HEK293 (cell line): ENCODE measurements around the gene FTO.

ENCODE experiments used
- CTCF ChIP-seq: fragments of 450-650 bp; formaldehyde crosslinking; IDR thresholded peaks from 2 replicates; pipeline ENCODE4 v1.5.1; 2016; ENCODE audit warnings: missing biosample characterization, missing genetic modification characterization
- ZNF223 ChIP-seq: fragments of 450-650 bp; formaldehyde crosslinking; IDR thresholded peaks from 2 replicates; pipeline ENCODE4 v1.5.1; 2016; ENCODE audit warnings: missing biosample characterization, missing genetic modification characterization
- ZNF274 ChIP-seq, 2 experiments: fragments of 200-500 bp in 1 of 2; fragments of 450-650 bp in 1 of 2; sonication (Bioruptor generic) in 1 of 2; formaldehyde crosslinking in 1 of 2; IDR thresholded peaks; 2 replicates each; pipeline versions ENCODE4 v1.5.1 to v1.6.1; 2014 to 2016; ENCODE audit warnings: borderline replicate concordance in 1 of 2, inconsistent platforms in 1 of 2, low read length in 1 of 2, missing biosample characterization in 1 of 2, missing genetic modification characterization in 1 of 2
- ZNF335 ChIP-seq: fragments of 450-650 bp; formaldehyde crosslinking; conservative IDR thresholded peaks from 2 replicates; pipeline ENCODE4 v1.5.1; 2016; ENCODE audit warnings: missing biosample characterization, missing genetic modification characterization
- ZNF530 ChIP-seq: fragments of 450-650 bp; formaldehyde crosslinking; IDR thresholded peaks from 2 replicates; pipeline ENCODE4 v1.5.1; 2016; ENCODE audit warnings: low read depth, missing biosample characterization, missing genetic modification characterization
- ZNF830 ChIP-seq: fragments of 450-650 bp; IDR thresholded peaks from 2 replicates; pipeline ENCODE4 v1.5.0; 2018; ENCODE audit warnings: missing biosample characterization, missing genetic modification characterization, low read depth, mild to moderate bottlenecking, moderate library complexity
- ZNF837 ChIP-seq: fragments of 450-650 bp; formaldehyde crosslinking; IDR thresholded peaks from 2 replicates; pipeline ENCODE4 v1.5.1; 2016; ENCODE audit warnings: missing biosample characterization, missing genetic modification characterization

GRCh38 chr16:53910990-53911389 lies 207.0 kb downstream of the FTO start:
- no peak for TF ChIP-seq ZNF335 (tag by site-specific recombination)
- no peak for TF ChIP-seq ZNF837 (tag by site-specific recombination)
- TF ChIP-seq ZNF223 (tag by site-specific recombination): no peak
- TF ChIP-seq ZNF830: no peak
- TF ChIP-seq ZNF274 (IDR thresholded peaks at IDR 0.05; ENCODE audit: low read length): no peak
- no peak for TF ChIP-seq ZNF274 (tag by site-specific recombination; IDR thresholded peaks at IDR 0.05; ENCODE audit: borderline replicate concordance)
- TF ChIP-seq ZNF530 (tag by site-specific recombination): no peak
- TF ChIP-seq CTCF (tag by site-specific recombination): no peak
